Measurements from ENCODE around the gene TBCK.

GRCh38 chr4:106329041-106329618 is 13.1 kb upstream of the TBCK start:
- TF ChIP-seq CTCF (IDR thresholded peaks at IDR 0.05) (peak; percentile 25 to 39), EP300 (IDR thresholded peaks at IDR 0.05) (no peak)

Measured in suprapubic skin (tissue), 3 donors.